ENCODE measurements around the gene TMEM127.

Gene TMEM127

GRCh38 chr2:96248624-96249023 is 17.2 kb downstream of the TMEM127 start:
- DNase-seq (ENCODE audit: low read depth), result no peak
- no peak for TF ChIP-seq CTCF (conservative IDR thresholded peaks at IDR 0.05; ENCODE audit: low read depth, low read length)
- no peak overlapping the region for H3K4me3 ChIP-seq (ENCODE audit: low read length)

GRCh38 chr2:96247896-96248295 is 17.9 kb downstream of the TMEM127 start:
- no peak overlapping the region for H3K4me3 ChIP-seq (ENCODE audit: low read length)
- no peak for DNase-seq (ENCODE audit: low read depth)
- TF ChIP-seq CTCF (conservative IDR thresholded peaks at IDR 0.05; ENCODE audit: low read depth, low read length), result no peak

- no peak for TF ChIP-seq CTCF (conservative IDR thresholded peaks at IDR 0.05; ENCODE audit: low read depth, low read length)
- no peak overlapping the region for H3K4me3 ChIP-seq (ENCODE audit: low read length)
- no peak for DNase-seq (ENCODE audit: low read depth)
Measured at GRCh38 chr2:96247009-96247408, 18.8 kb downstream of the TMEM127 start.

GRCh38 chr2:96245609-96246390 is 20.0 kb downstream of the TMEM127 start:
- H3K4me3 ChIP-seq (ENCODE audit: low read length), result no peak overlapping the region
- no peak for TF ChIP-seq CTCF (conservative IDR thresholded peaks at IDR 0.05; ENCODE audit: low read depth, low read length)
- no peak for DNase-seq (ENCODE audit: low read depth)

- no peak overlapping the region for H3K4me3 ChIP-seq (ENCODE audit: low read length)
- DNase-seq (ENCODE audit: low read depth), result no peak
- TF ChIP-seq CTCF (conservative IDR thresholded peaks at IDR 0.05; ENCODE audit: low read depth, low read length), result no peak
Measured at GRCh38 chr2:96243843-96244242, 22.0 kb downstream of the TMEM127 start.

GRCh38 chr2:96241900-96242611 is 23.7 kb downstream of the TMEM127 start:
- TF ChIP-seq CTCF (conservative IDR thresholded peaks at IDR 0.05; ENCODE audit: low read depth, low read length), result no peak
- H3K4me3 ChIP-seq (ENCODE audit: low read length), result no peak overlapping the region
- no peak for DNase-seq (ENCODE audit: low read depth)

- DNase-seq (ENCODE audit: low read depth), result no peak
- TF ChIP-seq CTCF (conservative IDR thresholded peaks at IDR 0.05; ENCODE audit: low read depth, low read length), result no peak
- no peak overlapping the region for H3K4me3 ChIP-seq (ENCODE audit: low read length)
Measured at GRCh38 chr2:96241227-96241626, 24.6 kb downstream of the TMEM127 start.
